GM12878 (cell line): ENCODE data around the gene GDF11. TPM values are rescaled to one million over a fixed set of nuclear protein-coding genes. Genes with fewer than 3 reads are reported as not detected.

Experiments
- ATAC-seq: fragments of 200-7000 bp; cut with Tn5 transposase; 3 replicates; pipeline ENCODE4 v1.9.1; 2020; ENCODE audit warnings: mild to moderate bottlenecking, moderate library complexity
- BruUV-seq: library from RNA; stranded (reverse); fragments of 400-500 nt; replicated peaks from 2 replicates; lab custom pipeline; 2021; lab: Mats Ljungman, UMichigan
- CTCF ChIA-PET: fragments of 300-600 bp; sonication (Branson Sonifier 250); formaldehyde crosslinking; extraction: SDS; loops from one replicate; lab custom pipeline; 2021; ENCODE audit warnings: inconsistent platforms; lab: Yijun Ruan, JAX
- POLR2A ChIA-PET: fragments of 350-600 bp; formaldehyde crosslinking; extraction: SDS; loops from one replicate; lab custom pipeline; 2021; ENCODE audit warnings: inconsistent platforms; lab: Charles Lee
- RAD21 ChIA-PET: fragments of 300-600 bp; sonication (Branson Sonifier 250); formaldehyde crosslinking; loops from one replicate; lab custom pipeline; 2023; ENCODE audit warnings: antibody characterized with exemption; ENCODE audit not compliant: unreplicated experiment; lab: Charles Lee
- SMC1A ChIA-PET: fragments of 300-600 bp; sonication (Branson Sonifier 250); formaldehyde crosslinking; loops from one replicate; lab custom pipeline; 2023; ENCODE audit not compliant: unreplicated experiment, uncharacterized antibody; lab: Charles Lee
- DNase-seq: peaks from one replicate; pipeline ENCODE4 v3.0.0-alpha.2; 2011; ENCODE audit warnings: low read depth, low spot score
- FAIRE-seq: peaks from 3 replicates; lab custom pipeline; 2011; peaks lifted over from hg19 to GRCh38; lab: Jason Lieb, UNC
- H2AFZ ChIP-seq: 2 replicates; pipeline ENCODE4 v1.6.0; 2011; ENCODE audit warnings: low read depth, low read length, control low read depth; ENCODE audit not compliant: control insufficient read depth
- H3K27ac ChIP-seq: 2 replicates; pipeline ENCODE4 v1.5.1; 2011; ENCODE audit warnings: control low read depth; ENCODE audit not compliant: control insufficient read depth, insufficient read depth
- H3K27me3 ChIP-seq, 2 experiments: replicated peaks in 1 of 2; 2 replicates each; pipeline versions ENCODE4 v1.6.0 to v1.6.1; 2011; ENCODE audit warnings: low read length in 1 of 2; ENCODE audit not compliant: control insufficient read depth in 2 of 2, insufficient read depth in 2 of 2
- H3K36me3 ChIP-seq, 2 experiments: 2 replicates each; pipeline ENCODE4 v1.5.1; 2011; ENCODE audit warnings: low read length in 1 of 2; ENCODE audit not compliant: control insufficient read depth in 2 of 2, insufficient read depth in 2 of 2
- H3K4me1 ChIP-seq: 2 replicates; pipeline ENCODE4 v1.6.1; 2011; ENCODE audit warnings: mild to moderate bottlenecking, low read length, moderate library complexity, mixed read lengths; ENCODE audit not compliant: control insufficient read depth, insufficient read depth
- H3K4me2 ChIP-seq: 2 replicates; pipeline ENCODE4 v1.6.0; 2011; ENCODE audit warnings: control low read depth; ENCODE audit not compliant: control insufficient read depth, insufficient read depth
- H3K4me3 ChIP-seq: fragments of 200-600 bp; sonication (generic); 2 replicates; pipeline ENCODE4 v1.5.1; 2016
- H3K79me2 ChIP-seq: 2 replicates; pipeline ENCODE4 v1.6.0; 2011; ENCODE audit warnings: low read length; ENCODE audit not compliant: control insufficient read depth, insufficient read depth
- H3K9ac ChIP-seq: 2 replicates; pipeline ENCODE4 v1.8.0; 2011; ENCODE audit warnings: low read length, control low read depth, mixed read lengths; ENCODE audit not compliant: control insufficient read depth, insufficient read depth
- H3K9me3 ChIP-seq: replicated peaks from 3 replicates; pipeline ENCODE4 v1.5.1; 2011; ENCODE audit warnings: mild to moderate bottlenecking, low read length; ENCODE audit not compliant: control insufficient read depth, insufficient read depth
- H4K20me1 ChIP-seq: 2 replicates; pipeline ENCODE4 v1.6.0; 2011; ENCODE audit not compliant: control insufficient read depth, insufficient read depth
- BACH1 ChIP-seq: fragments of 450-650 bp; IDR thresholded peaks from 2 replicates; pipeline ENCODE4 v1.6.1; 2017; ENCODE audit warnings: mild to moderate bottlenecking, borderline replicate concordance
- CBX3 ChIP-seq: fragments of 200-600 bp; sonication (generic); IDR thresholded peaks from 2 replicates; pipeline ENCODE4 v1.6.1; 2016; ENCODE audit warnings: low read depth, borderline replicate concordance
- CEBPB ChIP-seq, 2 experiments: fragments of 150-350 bp in 1 of 2; IDR thresholded peaks; 2 replicates each; pipeline ENCODE4 v1.6.1; 2012 to 2014; ENCODE audit warnings: low read depth in 2 of 2, low read length in 2 of 2, borderline replicate concordance in 1 of 2, inconsistent platforms in 1 of 2
- FOXK2 ChIP-seq: fragments of 450-650 bp; IDR thresholded peaks from 2 replicates; pipeline ENCODE4 v1.6.1; 2017; ENCODE audit warnings: mild to moderate bottlenecking, moderate library complexity
- KLF5 ChIP-seq: fragments of 450-650 bp; IDR thresholded peaks from 2 replicates; pipeline ENCODE4 v1.6.1; 2014; ENCODE audit warnings: mild to moderate bottlenecking; ENCODE audit not compliant: partially characterized antibody
- NBN ChIP-seq: fragments of 450-650 bp; IDR thresholded peaks from 2 replicates; pipeline ENCODE4 v1.6.1; 2016
- NR2F1 ChIP-seq: fragments of 450-650 bp; conservative IDR thresholded peaks from 2 replicates; pipeline ENCODE4 v1.6.1; 2017; ENCODE audit warnings: mild to moderate bottlenecking
- ZNF207 ChIP-seq: fragments of 450-650 bp; IDR thresholded peaks from 2 replicates; pipeline ENCODE4 v1.6.1; 2014; ENCODE audit warnings: antibody characterized with exemption, mild to moderate bottlenecking, borderline replicate concordance
- WGBS: methylation state at CpG from one replicate; pipeline ENCODE4 v1.1.6; 2016; ENCODE audit warnings: low lambda C conversion rate; ENCODE audit not compliant: insufficient replicate concordance, insufficient coverage; ENCODE audit errors: missing lambda C conversion rate; 5-methylcytosine and 5-hydroxymethylcytosine counted together
- in situ Hi-C: fragments of 300-500 bp; cut with MboI; formaldehyde crosslinking; loops from 9 replicates; pipeline ENCODE4 v1.14.3; 2018; ENCODE audit warnings: mixed read lengths
- intact Hi-C: fragments of 100-400 bp; cut with micrococcal nuclease; formaldehyde crosslinking; loops from one replicate; pipeline ENCODE4 v1.14.2; 2022; ENCODE audit not compliant: unreplicated experiment
- polyA plus RNA-seq, 11 experiments: library from polyadenylated mRNA; depleted of rRNA in 4 of 11; unstranded in 6 of 11; stranded (reverse) in 5 of 11; fragments of >200 nt; fragmentation: Nextera tagmentation in 4 of 11; fragmentation: Illumina TruSeq in 1 of 11; extraction: Ambion mirVana in 4 of 11; extraction: Trizol in 1 of 11; gene quantifications; 1 replicate in 1 of 11; 2 replicates in 10 of 11; pipeline versions ENCODE4 v1.2.1 to v1.2.3, GENCODE V29; 2011 to 2016; ENCODE audit warnings: inconsistent platforms in 2 of 11, missing spikeins in 2 of 11, low read depth in 1 of 11
- total RNA-seq, 4 experiments: library from RNA; depleted of rRNA in 3 of 4; stranded (reverse); fragments of >200 nt in 3 of 4; fragmentation: Illumina TruSeq in 1 of 4; extraction: Trizol in 1 of 4; gene quantifications; 2 replicates each; pipeline versions ENCODE4 v1.2.1 to v1.2.3, GENCODE V29; 2013 to 2021
- TF ChIP-seq, protein P1 (sequence below): IDR thresholded peaks from 2 replicates; pipeline ENCODE4 v1.6.1; 2011; ENCODE audit warnings: borderline replicate concordance, low read depth, mild to moderate bottlenecking, moderate library complexity, low read length; ENCODE audit not compliant: insufficient read depth, poor library complexity, severe bottlenecking
- TF ChIP-seq, protein P2 (sequence below): fragments of 450-650 bp; IDR thresholded peaks from 2 replicates; pipeline ENCODE4 v1.6.1; 2018; ENCODE audit warnings: borderline replicate concordance, mild to moderate bottlenecking; ENCODE audit not compliant: partially characterized antibody

GDF11 gene
- total and polyA plus RNA-seq, 10 of the 15 experiments (the other 5 are each of a cell fraction or from before 2014, with no cell fraction given), result 0.83 to 15.4 (median 4.3) TPM

DNA sequence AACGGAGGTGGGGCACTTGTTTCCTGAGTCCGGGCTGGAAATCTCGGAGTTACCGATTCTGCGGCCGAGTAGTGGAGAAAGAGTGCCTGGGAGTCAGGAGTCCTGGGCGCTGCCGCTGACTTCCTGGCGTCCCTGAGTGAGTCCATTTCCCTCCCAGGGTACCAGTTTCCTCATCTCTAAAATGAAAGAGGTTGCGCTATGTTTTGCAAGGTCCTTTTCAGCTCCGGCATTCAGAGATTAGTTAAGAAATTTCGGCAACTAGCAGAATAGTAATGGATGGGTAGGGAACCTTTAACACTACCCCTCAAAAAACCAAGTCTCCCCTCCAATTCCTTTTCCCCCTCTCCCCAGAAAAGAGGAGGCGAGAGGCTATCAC is 26.4 kb upstream of the GDF11 start (continued):
- TF ChIP-seq FOXK2 (0 out of 2 replicates have a peak, but pooled peaks have one; percentile 8), ZNF207 (no peak), BACH1 (no peak), NR2F1 (no peak), KLF5 (no peak), CEBPB (IDR thresholded peaks at IDR 0.05; ENCODE audit: borderline replicate concordance in 1 of 2, low read depth in 2 of 2, low read length in 2 of 2) (no peak), CBX3 (no peak), NBN (no peak)

DNA sequence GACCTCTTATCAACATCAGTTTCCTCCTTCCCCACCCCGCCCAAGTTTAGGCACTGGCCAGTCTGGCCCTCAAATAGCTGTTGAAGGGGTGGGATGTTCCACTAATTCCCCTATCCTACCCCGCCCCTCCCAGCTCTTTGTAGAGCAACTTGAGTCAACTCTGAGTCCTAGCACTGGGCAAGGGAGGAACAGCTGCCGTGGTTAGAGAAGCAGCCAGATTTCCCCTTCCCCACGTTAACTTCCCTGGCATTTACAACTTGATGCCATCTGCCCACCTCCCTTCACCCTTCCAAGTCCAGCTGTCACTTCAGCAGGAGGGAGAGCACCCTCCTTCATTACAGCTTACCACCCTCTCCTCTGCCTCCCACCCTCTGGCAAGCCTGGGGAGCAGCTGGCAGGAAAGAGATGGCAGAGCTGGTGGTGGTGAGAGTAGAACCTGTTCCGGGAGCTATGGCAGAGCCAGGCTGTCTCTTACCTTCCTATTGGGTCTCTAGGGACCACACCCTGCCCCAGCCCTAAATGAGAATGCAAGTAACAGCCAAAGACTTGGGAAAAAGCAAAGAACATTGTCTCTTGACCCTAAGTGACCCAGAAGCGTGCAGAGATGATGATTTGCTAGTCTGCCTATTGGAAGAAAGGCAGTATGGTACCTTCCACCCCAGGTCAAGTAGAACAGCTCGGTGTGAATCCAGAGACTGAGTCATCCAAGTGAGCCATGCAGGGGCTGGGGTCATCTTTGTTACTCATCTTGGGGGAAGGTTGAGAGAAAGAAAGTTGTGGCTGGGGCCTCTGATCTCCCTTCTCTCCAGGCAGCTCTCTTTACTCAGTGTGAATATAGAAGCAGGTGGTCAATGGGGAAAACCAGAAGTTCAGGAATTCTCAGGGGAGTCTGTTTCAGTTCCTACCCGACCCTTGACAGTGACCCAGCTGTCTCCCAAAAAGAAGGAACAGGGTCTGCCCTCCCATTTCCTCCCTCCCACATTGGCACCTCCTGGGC is 25.6 kb upstream of the GDF11 start:
- POLR2A ChIA-PET, result interaction anchor here (0.7 to 3.5 kb wide), 10 partner anchors 11 to 504 kb away, joined by 3 to 39 read pairs (median 4); partner anchors contain the start of genes CD63, GDF11 and RNF41
- peak overlapping the region; percentile 100 for H3K4me2 ChIP-seq
- TF ChIP-seq, protein P1, sequence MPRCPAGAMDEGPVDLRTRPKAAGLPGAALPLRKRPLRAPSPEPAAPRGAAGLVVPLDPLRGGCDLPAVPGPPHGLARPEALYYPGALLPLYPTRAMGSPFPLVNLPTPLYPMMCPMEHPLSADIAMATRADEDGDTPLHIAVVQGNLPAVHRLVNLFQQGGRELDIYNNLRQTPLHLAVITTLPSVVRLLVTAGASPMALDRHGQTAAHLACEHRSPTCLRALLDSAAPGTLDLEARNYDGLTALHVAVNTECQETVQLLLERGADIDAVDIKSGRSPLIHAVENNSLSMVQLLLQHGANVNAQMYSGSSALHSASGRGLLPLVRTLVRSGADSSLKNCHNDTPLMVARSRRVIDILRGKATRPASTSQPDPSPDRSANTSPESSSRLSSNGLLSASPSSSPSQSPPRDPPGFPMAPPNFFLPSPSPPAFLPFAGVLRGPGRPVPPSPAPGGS, result peak; percentile 44
- TF ChIP-seq, protein P2, sequence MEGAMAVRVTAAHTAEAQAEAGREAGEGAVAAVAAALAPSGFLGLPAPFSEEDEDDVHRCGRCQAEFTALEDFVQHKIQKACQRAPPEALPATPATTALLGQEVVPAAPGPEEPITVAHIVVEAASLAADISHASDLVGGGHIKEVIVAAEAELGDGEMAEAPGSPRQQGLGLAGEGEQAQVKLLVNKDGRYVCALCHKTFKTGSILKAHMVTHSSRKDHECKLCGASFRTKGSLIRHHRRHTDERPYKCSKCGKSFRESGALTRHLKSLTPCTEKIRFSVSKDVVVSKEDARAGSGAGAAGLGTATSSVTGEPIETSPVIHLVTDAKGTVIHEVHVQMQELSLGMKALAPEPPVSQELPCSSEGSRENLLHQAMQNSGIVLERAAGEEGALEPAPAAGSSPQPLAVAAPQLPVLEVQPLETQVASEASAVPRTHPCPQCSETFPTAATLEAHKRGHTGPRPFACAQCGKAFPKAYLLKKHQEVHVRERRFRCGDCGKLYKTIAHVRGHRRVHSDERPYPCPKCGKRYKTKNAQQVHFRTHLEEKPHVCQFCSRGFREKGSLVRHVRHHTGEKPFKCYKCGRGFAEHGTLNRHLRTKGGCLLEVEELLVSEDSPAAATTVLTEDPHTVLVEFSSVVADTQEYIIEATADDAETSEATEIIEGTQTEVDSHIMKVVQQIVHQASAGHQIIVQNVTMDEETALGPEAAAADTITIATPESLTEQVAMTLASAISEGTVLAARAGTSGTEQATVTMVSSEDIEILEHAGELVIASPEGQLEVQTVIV, result no peak

More for the DNA sequence above, 25.6 kb upstream of the GDF11 start:
- Histone ChIP-seq H3K27ac (peak overlapping the region; percentile 95), H3K4me3 (peak overlapping the region; percentile 81), H3K9ac (peak overlapping the region; percentile 92), H4K20me1 (no peaks in the 10 kb centered on the region), H3K79me2 (peaks cover 13% of the 10 kb centered on the region), H3K36me3 (peaks cover 0 to 2% of the 10 kb centered on the region in 2 experiments; a peak in 1 of 4 replicates), H3K27me3 (no peaks in the 10 kb centered on the region), H3K4me1 (peaks cover 20% of the 10 kb centered on the region), H3K9me3 (no peaks in the 10 kb centered on the region), H2AFZ (no peak overlapping the region)
- peak; percentile 47 for ATAC-seq
- RAD21 ChIA-PET, result interaction anchor here (0.7 to 11.0 kb wide), 7 partner anchors 12 to 355 kb away, joined by 3 to 113 read pairs (median 5); partner anchors contain the start of genes CD63 and RAB5B
- in situ Hi-C loops, result no loop called here
- no peak for DNase-seq
- FAIRE-seq, result peak; percentile 68
- 8% methylated on average over 8 of the region's 8 CpGs for WGBS
- intact Hi-C loops, result loop anchor here (2.0 kb wide), 1 partner anchor 19 kb away; no protein-coding TSS in a partner anchor
- CTCF ChIA-PET, result interaction anchor here (0.6 to 11.4 kb wide), 14 partner anchors 8 to 388 kb away, joined by 3 to 205 read pairs (median 7); partner anchors contain the start of genes CD63, PA2G4 and PYM1
- SMC1A ChIA-PET, result interaction anchor here (0.8 to 4.0 kb wide), 10 partner anchors 8 to 216 kb away, joined by 3 to 29 read pairs (median 6); partner anchors contain the start of genes CD63, ORMDL2 and SARNP
- TSS peak; percentile 79 for BruUV-seq
